Effector CD8-positive, alpha-beta T cell (primary cell): ENCODE results near the gene DNTT.
"Not testable (repeated sequence)": the region's sequence is repeated elsewhere in the genome, so short reads cannot be mapped to it uniquely, and the experiment has no call there.

ENCODE experiments used
- DNase-seq: peaks from one replicate; lab custom pipeline; 2025; lab: John Stamatoyannopoulos, UW

DNTT gene

GRCh38 chr10:96276426-96276825 is 27.8 kb upstream of the DNTT start:
- no peak for DNase-seq

GRCh38 chr10:96276831-96277230 is 27.4 kb upstream of the DNTT start:
- no peak for DNase-seq

- no peak for DNase-seq
These were observed 25.0 kb upstream of the DNTT start for GRCh38 chr10:96279191-96279641.

GRCh38 chr10:96280859-96281258 is 23.4 kb upstream of the DNTT start:
- DNase-seq: no peak

- no peak for DNase-seq
These were observed 22.7 kb upstream of the DNTT start for GRCh38 chr10:96281444-96282029.

DNA sequence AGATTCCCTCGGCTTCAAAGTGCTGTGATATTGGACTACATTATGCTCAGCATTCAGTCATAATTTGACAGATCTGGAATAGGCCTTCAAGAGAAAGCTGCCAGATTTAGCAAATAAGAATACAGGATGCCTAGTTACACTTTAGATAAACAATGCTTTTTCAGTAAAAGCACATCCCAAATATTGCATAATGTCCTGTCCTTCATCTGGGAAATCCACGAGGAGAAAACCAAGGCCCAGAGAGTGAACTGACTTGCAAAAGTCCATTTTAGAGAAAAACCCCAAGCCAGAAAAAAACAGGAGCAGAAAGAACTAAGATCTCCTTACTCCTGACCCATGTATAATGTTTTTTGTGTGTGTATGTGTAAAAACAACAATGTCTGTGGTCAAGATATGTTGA is 20.9 kb upstream of the DNTT start:
- no peak for DNase-seq

- no peak for DNase-seq
These were observed 20.5 kb upstream of the DNTT start for GRCh38 chr10:96283756-96284155.

DNA sequence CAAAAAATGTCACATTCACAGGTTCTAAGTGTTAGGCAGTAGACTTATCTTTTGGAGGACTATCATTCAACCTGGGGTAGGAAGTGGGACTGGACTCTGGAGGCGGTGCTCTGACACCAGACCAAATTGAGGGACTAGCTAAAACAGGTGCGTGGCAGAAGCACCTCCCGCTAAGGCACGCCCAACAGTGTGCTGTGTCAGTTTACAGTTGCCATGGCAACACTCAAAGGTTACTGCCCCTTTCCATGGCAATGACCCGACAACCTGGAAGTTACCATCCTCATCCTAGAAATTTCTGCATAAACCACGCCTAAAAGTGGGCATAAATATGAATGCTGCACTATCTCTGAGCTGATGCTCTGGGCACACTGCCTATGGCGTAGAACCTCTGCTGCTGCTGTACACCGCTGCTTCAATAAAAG is 18.9 kb upstream of the DNTT start:
- DNase-seq: no peak

DNA sequence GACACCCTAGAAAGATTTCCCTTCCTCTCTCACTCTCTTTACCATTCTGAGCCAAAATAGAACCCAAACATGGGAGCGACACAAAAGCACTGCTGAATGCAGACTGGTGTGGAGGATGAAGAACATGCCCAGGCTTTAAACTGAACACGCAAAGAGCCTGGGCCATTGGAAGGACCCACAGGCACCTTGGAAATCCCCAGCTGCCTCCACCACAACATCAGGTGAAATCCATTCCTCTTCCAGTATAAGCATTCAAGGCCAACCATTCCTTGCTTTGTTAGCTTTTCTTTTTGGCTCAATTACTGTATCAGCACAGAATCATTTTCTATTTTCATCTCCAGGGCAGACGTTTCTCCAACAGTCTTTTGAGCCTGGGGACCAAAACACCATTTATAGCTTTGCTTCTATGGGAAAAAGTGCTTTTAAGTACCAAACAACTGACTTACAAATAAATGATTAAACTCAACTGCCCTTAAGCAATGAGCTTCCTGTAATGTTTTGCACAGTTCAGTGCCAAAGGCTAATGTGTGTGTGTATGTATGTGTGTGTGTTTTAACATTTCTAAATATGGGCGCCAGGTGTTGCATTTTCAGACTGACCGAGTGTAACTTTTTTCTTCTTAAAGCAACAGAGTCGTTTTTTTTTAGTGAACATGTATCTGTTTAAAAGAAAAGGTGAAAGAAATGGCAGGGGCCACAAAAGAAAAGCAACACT is 16.7 kb upstream of the DNTT start:
- DNase-seq: no peak

- DNase-seq: no peak
These were observed 16.0 kb upstream of the DNTT start for GRCh38 chr10:96288151-96288621.

GRCh38 chr10:96289218-96289910 is 14.9 kb upstream of the DNTT start:
- DNase-seq: no peak

GRCh38 chr10:96290368-96291133 is 13.7 kb upstream of the DNTT start:
- DNase-seq: no peak

- DNase-seq: no peak
These were observed 11.0 kb upstream of the DNTT start for GRCh38 chr10:96292971-96293920.

GRCh38 chr10:96295475-96295874 is 8.8 kb upstream of the DNTT start:
- DNase-seq: no peak

GRCh38 chr10:96297486-96297885 is 6.7 kb upstream of the DNTT start:
- DNase-seq: no peak

DNA sequence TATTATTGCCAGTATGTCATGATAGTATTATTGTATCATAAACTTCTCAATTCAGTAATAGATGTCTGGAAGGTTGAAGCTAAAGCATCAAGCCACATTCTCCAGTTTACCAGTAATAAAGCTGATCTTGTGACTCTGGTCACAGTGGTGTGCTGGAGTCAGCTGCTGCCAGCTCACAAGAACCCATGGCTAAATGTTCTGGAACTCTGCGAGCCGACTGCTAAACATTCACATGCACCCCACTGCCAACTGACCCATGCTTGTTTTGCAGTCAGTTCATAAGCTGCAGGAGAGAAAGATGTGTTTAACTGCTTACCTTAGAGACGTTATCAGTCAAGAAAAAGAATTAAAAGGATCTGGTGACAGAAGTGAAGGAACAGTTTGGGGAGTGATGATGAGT is 5.9 kb upstream of the DNTT start:
- DNase-seq: no peak

DNA sequence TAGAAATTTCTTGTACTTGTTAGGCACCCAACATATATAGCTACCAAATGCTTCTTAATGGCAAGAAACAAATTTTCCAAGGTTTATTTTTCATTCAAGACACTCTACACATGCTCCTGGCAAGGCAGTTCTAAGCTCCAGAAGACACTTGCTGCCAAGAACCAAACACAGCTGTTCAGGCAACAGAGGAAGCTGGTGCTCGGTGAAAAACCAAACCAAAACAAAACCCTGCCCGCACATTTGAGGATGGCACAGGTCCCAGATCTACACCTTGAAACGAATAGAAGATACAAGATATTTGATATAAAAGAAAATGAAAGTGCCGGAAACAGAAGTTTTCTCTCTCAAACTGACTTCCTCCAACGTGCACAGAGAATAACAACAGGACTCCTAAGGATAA is 4.9 kb upstream of the DNTT start:
- DNase-seq: no peak

GRCh38 chr10:96301616-96302015 is 2.6 kb upstream of the DNTT start:
- DNase-seq: no peak

DNA sequence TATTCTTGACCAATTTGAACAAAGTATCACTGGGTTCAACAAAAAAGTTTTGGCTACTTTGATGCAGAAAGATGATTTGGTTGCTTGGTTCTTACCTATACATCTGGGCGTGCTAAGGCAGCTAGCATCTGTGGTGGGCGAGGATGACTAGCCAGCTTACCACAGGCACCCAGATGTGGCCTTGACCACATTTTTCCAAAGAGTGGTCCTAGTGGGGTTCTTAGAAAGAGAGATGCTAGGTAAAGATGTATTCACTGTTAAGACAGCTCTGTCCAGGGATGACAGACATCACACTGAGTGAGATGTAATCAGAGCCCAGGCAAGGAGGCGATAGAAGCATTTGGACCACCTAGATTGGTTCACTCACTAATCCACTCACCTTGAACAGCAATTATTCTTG is 785 bp downstream of the DNTT start:
- no peak for DNase-seq

- DNase-seq: no peak
These were observed 2.3 kb downstream of the DNTT start for GRCh38 chr10:96306516-96306915.

GRCh38 chr10:96308854-96309253 is 4.6 kb downstream of the DNTT start:
- not testable (repeated sequence) for DNase-seq
